A172 (cell line): ENCODE data around the gene FHDC1. TPM values are rescaled to one million over a fixed set of nuclear protein-coding genes. Genes with fewer than 3 reads are reported as not detected.

ENCODE experiments used
- DNase-seq: peaks from one replicate; pipeline ENCODE4 v3.0.0-alpha.2; 2015; ENCODE audit warnings: low spot score
- total RNA-seq: library from RNA; depleted of rRNA; stranded (reverse); fragments of >200 nt; shearing (Covaris generic); gene quantifications from 2 replicates; pipeline ENCODE4 v1.2.3, GENCODE V29; 2014

Gene FHDC1
- total RNA-seq, 1 experiment from 2014 or later, result 0.40 TPM

DNA sequence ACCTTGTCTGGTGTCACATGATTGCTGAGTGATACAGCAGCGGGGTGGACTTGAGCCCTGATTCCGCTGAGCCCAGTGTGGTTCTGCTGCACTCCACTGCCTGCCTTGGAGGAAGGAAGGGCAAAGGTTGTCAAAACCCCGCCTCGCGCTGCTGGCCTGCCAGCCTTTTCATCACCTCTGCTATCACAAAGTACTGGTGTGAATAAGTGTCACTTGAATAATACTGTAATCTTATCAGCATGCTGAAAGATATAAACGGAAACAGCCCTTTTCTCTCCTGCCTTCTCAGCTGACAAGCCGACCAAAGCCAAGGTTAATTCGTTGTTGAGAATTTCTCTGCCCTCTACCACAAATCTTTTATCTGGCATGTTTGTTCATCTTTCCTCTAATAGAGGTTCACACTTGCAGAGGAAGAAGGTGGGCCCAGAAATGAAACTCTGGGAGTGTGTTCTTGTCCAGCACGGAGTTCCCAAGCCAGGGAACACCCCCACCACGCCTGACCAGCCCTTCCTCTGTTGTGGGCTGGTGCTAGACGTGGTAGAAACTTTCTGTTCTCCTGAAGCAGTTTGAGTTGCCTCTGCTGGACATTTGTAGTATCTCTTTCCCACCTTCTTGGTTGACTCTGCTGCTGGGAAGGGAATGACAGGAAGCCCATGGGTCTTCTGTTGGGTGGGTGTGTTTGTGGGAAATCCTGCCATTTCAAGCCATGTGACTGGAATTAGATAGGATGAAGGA, 21.5 kb downstream of the FHDC1 start:
- peak; percentile 35 for DNase-seq

- DNase-seq, result no peak
These were observed 23.0 kb downstream of the FHDC1 start for GRCh38 chr4:152959080-152959479.

DNA sequence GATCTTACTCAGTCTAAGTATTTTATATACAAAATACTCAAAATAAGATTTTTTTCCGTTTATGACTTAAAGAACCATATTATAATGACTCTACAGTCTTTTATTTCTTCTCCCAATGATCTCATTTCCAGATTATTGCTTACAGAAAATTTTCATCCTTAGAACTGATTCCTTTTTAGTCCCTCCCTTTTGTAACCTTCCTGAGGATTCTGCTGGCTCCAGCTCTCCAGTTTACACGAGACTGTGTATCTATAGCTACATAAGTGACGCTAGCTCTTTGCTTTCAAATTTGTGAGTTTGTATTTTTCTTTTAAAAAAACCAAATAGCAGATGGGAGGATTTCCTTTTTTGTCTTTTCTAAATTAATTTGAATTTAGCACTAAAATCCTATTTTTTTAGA, 24.0 kb downstream of the FHDC1 start:
- DNase-seq, result no peak

GRCh38 chr4:152961014-152961772, 25.1 kb downstream of the FHDC1 start:
- no peak for DNase-seq

DNA sequence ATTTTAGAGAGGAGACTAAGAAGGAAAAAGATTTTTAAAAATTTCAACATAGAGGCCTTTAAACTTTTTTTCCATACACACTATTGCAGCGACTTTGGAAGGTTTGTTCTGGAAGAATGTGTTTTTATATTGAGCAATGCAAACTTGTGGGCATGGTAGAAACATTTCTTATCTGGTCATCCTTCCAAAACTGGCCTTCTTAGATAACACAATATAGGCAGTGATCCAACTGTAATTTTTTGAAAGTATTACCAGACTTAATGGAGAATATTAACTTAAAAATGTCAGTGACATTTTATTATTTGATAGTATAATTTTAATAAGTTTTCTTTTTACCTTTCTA, 25.6 kb downstream of the FHDC1 start:
- DNase-seq, result no peak

DNA sequence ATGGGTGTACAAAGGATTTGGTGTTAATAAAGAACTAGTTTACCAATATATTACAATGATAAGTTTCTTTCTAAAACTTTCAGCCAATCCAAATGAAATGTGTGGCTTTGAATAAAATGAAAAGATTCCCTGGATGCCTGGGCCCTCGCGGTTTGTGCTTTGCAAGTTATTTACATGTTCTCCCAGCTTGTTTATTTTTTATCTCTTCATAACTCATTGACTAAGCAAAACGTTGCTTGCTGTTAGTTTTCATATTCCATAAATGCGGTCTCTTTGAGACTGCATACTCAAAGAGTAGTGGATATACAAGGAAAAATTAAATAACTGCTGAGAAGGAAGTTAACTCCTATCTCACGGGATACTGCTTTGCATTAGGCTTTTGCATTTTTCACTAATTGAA, 26.0 kb downstream of the FHDC1 start:
- no peak for DNase-seq

GRCh38 chr4:152964335-152964734, 28.2 kb downstream of the FHDC1 start:
- DNase-seq, result no peak

DNA sequence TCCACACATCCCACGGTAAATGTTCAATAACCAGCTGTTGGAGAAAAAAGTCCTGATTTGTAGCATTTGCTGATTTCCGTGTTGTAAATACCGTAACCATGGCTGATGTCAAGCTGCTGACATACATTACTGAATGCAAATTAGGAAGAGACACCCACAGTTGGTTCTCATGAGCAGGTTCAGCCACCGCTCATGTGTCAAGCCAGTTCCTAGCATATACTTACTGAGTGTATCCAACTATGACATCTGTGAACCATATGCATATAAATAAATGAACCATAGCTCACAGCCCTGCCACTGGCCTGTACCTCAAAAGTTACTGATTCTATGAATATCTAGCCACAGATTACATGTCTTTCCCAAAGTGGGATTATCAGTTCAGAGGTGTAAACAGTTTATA, 29.5 kb downstream of the FHDC1 start:
- DNase-seq, result no peak

- DNase-seq, result no peak
These were observed 31.8 kb downstream of the FHDC1 start for GRCh38 chr4:152967907-152968306.

- DNase-seq, result peak; percentile 59
These were observed 32.8 kb downstream of the FHDC1 start for GRCh38 chr4:152968806-152969394.

GRCh38 chr4:152970102-152970820, 34.1 kb downstream of the FHDC1 start:
- DNase-seq, result peak; percentile 72

DNA sequence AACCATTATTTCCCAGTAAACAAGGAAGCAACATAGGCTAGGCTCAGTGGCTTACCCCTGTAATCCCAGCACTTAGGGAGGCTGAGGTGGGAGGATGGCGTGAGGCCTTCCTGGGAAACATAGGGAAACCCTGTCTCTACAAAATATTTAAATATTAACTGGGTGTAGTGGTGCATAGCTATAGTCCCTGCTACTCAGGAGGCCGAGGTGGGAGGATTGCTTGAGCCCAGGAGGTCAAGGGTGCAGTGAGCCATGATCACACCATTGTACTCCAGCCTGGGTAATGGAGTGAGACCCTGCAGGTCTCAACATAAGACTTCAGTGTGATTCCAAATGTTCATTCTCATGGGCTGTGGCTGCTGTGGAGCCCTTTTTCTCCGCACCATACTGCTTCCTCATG, 34.9 kb downstream of the FHDC1 start:
- no peak for DNase-seq

- DNase-seq, result peak; percentile 90
These were observed 36.9 kb downstream of the FHDC1 start for GRCh38 chr4:152972821-152973628.

- no peak for DNase-seq
These were observed 37.7 kb downstream of the FHDC1 start for GRCh38 chr4:152973629-152974467.

DNA sequence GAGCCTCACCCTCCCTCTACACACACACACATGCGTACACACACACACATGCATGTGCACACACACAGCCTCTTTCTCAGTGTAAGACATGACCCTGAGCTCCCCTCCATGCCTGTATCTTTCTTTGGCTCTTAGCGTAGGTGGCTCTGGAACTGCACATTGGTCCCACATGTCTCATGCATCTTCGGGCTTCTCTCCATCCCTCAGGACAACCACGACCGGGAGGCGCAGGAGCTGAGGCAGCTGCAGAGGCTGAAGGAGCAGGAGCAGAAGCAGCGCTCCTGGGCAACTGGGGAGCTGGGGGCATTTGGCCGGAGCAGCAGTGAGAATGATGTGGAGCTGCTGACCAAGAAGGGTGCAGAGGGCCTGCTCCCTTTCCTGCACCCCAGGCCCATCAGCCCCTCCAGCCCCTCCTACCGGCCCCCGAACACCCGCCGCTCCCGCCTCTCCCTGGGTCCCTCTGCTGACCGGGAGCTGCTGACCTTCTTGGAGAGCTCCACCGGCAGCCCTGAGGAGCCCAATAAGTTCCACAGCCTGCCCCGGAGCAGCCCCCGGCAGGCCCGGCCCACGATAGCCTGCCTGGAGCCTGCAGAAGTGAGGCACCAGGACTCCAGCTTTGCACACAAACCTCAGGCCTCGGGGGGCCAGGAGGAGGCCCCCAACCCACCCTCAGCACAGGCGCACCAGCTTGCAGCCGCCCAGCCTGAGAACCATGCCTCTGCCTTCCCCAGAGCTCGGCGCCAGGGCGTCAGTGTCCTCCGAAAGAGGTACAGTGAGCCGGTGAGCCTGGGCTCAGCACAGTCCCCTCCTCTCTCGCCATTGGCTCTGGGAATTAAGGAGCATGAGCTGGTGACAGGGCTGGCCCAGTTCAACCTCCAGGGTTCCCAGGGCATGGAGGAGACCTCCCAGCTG, 38.6 kb downstream of the FHDC1 start:
- no peak for DNase-seq

DNA sequence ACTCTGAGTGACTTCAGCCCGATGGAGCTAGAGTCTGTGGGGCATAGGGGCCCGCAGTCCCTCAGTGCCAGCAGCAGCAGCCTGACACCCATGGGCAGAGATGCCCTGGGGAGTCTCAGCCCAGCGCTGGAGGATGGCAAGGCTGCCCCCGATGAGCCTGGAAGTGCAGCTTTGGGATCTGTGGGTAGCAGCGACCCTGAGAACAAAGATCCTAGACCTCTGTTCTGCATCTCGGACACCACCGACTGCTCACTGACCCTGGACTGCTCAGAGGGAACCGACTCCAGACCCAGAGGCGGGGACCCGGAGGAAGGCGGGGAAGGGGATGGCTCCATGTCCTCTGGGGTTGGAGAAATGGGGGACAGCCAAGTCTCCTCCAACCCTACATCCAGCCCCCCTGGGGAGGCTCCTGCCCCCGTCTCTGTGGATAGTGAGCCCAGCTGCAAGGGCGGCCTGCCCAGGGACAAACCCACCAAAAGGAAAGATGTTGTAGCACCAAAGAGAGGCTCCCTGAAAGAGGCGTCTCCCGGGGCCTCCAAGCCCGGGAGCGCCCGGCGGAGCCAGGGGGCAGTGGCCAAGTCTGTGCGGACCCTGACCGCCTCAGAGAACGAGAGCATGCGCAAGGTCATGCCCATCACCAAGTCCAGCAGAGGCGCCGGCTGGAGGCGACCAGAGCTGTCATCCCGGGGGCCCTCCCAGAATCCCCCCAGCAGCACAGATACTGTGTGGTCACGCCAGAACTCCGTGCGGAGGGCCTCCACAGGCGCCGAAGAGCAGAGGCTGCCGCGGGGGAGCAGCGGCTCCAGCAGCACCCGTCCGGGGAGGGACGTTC, 39.5 kb downstream of the FHDC1 start:
- DNase-seq, result no peak

GRCh38 chr4:152976212-152976761, 40.2 kb downstream of the FHDC1 start:
- DNase-seq, result no peak

- no peak for DNase-seq
These were observed 43.7 kb downstream of the FHDC1 start for GRCh38 chr4:152979731-152980330.
